Hematopoietic multipotent progenitor cell treated with erythropoietin and hydrocortisone succinate and interleukin-3 and kit ligand, for 6 days (in vitro differentiated cells): ENCODE results near the gene ZNF649.
"Not testable (repeated sequence)": the region's sequence is repeated elsewhere in the genome, so short reads cannot be mapped to it uniquely, and the experiment has no call there.

Source experiments
- DNase-seq: peaks from one replicate; pipeline ENCODE4 v3.0.0-alpha.2; 2015

The ZNF649 gene

DNA sequence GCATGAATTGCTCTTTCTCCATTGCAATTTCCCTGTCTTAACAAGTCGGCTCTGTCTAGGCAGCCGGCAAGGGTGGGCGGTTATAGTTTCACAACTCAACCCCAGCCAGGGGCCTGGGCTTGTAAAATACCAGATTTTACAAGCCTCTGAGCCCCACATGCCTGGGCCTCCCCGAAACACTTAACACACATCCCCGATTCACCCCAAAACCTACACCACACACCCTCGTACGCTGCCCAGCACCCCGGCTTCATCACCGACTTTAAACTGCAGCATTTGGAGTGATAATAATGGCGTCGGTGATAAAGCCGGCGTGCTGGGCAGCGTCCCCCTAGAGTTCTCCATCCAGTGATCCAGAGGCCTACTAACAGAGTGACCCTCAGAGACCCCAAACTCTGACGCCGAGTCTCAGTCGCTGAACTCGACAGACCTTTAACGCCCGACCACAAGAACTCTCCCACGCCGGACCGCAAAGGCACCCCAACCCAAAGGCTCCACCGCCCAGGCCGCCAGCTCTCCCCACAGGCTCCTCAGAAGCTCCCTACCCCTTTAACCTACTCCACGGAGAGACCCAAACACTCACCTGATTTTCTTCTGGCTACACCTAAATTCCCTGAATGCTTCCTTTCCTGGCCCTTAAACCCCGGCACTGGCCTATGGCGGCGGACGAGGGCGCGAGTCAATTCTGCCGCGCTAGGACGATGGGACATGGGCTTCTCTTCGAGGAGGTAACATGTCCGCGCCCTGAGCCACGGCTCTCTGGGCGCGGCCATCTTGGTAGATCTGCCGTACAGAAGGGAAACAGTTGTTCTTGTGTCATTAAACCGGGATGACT is at the start of gene ZNF649:
Gene ZNF649 (minus strand): TSS at position 687 of the 835 bp plus-strand sequence. CDS start 4,910 bp downstream, outside the sequence.
- peak; percentile 94 for DNase-seq

GRCh38 chr19:51948975-51949374 is 44.2 kb upstream of the ZNF649 start:
- no peak for DNase-seq

GRCh38 chr19:51946602-51947001 is 41.8 kb upstream of the ZNF649 start:
- no peak for DNase-seq

DNA sequence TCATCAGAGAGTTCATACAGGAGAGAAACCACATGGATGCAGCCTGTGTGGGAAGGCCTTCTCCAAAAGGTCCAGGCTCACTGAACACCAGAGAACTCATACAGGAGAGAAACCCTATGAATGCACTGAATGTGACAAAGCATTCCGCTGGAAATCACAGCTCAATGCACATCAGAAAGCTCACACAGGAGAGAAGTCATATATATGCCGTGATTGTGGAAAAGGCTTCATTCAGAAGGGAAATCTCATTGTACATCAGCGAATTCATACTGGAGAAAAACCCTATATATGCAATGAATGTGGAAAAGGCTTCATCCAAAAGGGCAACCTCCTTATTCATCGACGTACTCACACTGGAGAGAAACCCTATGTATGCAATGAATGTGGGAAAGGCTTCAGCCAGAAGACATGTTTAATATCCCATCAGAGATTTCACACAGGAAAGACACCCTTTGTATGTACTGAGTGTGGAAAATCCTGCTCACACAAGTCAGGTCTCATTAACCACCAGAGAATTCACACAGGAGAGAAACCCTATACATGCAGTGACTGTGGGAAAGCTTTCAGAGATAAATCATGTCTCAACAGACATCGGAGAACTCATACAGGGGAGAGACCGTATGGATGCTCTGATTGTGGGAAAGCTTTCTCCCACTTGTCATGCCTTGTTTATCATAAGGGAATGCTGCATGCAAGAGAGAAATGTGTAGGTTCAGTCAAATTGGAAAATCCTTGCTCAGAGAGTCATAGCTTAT is 40.2 kb upstream of the ZNF649 start:
- DNase-seq, result no peak

DNA sequence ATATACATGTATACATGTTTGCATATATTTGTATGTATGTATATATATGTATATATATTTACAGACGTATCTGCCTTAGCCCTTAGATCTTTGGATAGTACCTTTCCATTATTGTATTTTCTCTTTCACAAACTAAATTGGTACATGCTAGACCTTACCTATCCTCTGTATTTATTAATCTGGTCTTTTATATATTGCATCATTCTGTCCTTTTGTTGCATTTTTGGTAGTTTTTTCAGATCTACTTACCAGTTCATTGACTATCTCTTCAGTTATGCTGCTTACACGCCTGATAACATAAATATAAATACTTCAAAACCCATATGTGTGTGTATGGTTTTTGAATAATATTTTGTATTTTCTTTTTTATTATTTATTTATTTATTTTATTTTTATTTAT is 34.1 kb upstream of the ZNF649 start:
- no peak for DNase-seq

DNA sequence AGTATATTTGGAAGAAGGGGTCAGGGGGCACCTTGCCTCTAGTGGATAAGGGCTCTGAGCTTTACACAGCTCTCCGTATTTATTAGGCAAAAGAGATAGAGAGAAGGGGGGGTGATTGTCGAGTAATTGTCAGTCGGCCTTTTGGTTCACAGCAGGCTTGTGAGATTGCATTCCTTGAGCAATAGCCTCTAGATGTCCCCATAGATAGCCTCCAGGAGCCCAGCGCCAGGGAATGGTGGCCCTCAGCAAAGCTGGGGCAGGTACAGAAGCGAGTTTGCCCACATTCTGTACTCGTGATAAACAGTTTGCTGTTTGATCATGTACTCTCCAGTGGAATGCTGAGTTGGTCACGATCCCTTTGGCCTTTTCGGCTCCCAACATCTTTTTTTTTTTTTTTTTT is 27.1 kb upstream of the ZNF649 start:
- DNase-seq, result no peak

- DNase-seq, result no peak
These were observed 23.0 kb upstream of the ZNF649 start for GRCh38 chr19:51927859-51928258.

GRCh38 chr19:51926784-51927741 is 22.2 kb upstream of the ZNF649 start, which contains the start of gene ZNF613:
Gene ZNF613, plus strand, starts transcription at chr19:51927472. Its CDS starts 8,749 bp downstream, at chr19:51936221.
- DNase-seq, result peak; percentile 97

DNA sequence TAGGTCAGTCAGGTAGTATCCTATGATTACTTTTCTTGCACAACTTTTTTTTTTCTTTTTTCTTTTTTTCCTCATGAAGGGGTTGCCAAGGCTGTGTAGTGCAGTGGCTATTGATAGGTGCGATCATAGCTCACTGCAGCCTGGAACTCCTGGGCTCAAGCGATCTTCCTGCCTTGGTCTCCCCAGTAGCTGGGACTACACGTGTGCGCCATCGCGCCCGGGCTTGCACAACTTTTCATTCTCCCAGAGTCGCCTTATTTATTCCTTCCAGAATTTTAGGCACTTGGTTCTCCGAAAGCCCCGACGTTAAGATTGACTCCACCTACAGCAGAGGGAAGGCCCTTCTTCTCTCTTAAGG is 21.6 kb upstream of the ZNF649 start:
- no peak for DNase-seq

DNA sequence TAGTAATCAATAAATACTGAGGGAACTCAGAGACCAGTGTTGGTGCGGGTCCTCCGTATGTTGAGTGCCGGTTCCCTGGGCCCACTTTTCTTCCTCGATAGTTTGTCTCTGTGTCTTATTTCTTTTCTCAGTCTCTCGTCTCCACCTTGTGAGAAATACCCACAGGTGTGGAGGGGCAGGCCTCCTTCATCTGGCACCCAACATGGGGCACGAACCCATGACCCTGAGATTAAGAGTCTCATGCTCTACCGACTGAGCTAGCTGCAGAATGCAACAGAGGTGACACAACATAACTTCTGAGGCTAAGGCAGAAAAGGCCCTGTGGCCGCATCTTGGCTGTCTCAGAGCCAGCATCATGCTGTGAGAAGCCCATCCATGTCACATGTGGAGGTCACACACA is 17.1 kb upstream of the ZNF649 start:
- no peak for DNase-seq

- DNase-seq, result no peak
These were observed 14.8 kb upstream of the ZNF649 start for GRCh38 chr19:51919606-51920005.

DNA sequence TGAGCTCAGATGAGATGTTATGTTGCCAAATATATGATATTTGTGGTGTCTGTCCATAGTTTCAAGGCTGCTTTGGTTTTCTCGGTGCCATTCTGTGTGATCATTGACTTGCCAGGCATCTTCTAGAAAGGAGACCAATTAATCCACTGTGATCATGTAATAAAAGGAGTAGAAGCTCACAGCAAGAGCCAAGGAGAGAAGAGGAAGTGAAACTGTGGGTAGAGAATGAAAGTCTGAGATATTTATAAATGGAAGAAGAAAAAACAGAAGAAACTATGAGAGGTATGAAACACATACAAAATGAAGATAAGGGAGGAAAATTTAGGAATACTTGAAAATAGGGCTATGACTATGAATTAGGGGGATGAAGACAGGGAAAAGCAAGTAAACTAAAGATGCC is 11.3 kb upstream of the ZNF649 start:
- DNase-seq, result no peak

DNA sequence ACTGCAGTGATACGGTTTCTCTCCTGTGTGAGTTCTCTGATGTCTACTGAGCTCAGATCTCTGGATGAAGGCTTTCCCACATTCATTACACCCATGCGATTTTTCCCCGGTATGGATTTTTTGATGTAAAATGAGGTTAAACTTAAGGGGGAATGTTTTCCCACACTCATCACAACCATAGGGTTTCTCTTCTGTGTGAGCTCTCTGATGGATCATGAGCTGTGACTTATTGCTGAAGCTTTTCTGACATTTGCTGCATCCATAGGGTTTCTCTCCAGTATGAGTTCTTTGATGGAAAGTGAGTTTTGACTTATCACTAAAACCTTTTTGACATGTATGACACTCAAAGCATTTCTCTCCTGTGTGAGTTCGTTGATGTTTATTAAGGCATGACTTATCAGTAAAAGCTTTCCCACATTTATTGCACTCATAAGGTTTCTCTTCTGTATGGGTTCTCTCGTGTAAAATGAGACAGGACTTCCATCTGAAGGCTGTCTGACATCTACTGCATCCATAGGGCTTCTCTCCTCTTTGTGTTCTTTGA is 10.6 kb upstream of the ZNF649 start:
- no peak for DNase-seq

DNA sequence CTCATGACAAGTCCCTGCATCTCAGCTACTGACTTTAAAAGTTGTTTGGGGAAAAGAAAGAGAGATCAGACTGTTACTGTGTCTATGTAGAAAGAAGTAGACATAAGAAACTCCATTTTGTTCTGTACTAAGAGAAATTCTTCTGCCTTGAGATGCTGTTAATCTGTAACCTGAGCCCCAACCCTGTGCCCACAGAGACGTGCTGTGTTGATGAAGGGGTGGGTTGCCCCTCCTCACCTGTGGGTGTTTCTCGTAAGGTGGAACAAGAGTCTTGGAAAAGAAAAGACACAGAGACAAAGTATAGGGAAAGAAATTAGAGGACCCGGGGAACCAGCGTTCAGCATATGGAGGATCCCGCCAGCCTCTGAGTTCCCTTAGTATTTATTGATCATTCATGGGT is 3.2 kb upstream of the ZNF649 start:
- DNase-seq, result not testable (repeated sequence)

DNA sequence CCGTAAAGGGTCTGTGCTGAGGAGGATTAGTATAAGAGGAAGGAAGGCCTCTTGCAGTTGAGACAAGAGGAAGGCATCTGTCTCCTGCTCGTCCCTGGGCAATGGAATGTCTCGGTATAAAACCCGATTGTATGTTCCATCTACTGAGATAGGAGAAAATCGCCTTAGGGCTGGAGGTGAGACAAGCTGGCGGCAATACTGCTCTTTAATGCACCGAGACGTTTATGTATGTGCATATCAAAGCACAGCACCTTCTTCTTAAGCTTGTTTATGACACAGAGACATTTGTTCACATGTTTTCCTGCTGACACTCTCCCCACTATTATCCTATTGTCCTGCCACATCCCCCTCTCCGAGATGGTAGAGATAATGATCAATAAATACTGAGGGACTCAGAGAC is 1.3 kb upstream of the ZNF649 start:
- DNase-seq, result not testable (repeated sequence)

DNA sequence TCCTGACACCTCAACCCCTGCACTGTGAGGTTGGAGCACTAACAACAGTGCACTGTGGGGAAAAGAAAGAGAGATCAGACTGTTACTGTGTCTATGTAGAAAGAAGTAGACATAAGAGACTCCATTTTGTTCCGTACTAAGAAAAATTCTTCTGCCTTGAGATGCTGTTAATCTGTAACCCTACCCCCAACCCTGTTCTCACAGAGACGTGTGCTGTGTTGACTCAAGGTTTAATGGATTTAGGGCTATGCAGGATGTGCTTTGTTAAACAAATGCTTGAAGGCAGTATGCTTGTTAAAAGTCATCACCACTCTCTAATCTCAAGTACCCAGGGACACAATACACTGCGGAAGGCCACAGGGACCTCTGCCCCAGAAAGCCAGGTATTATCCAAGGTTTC is 822 bp upstream of the ZNF649 start:
- not testable (repeated sequence) for DNase-seq

DNA sequence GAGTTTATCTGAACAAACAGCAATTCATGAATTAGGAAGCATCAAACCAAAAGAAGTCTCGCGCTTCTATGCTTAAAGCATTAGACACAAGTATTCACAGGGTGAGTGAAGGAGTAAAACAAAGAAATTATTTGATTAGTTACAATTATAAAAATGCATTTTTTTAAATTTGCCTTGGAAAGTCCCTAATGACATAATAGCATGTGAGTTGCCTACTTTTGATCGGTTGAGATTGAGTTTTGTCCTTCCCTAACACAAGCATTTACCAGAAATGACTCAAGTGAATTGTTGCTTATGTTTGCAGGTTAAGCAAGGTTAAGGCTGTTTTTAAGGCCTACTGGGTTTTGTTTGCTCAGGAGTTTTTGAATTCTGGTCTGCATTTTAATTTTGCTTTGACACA is 389 bp upstream of the ZNF649 start:
- no peak for DNase-seq

- DNase-seq, result no peak
These were observed 1.6 kb downstream of the ZNF649 start for GRCh38 chr19:51903192-51903591.

- no peak for DNase-seq
These were observed 3.0 kb downstream of the ZNF649 start for GRCh38 chr19:51901860-51902259.

GRCh38 chr19:51891193-51891747 is 13.5 kb downstream of the ZNF649 start:
- DNase-seq, result no peak

DNA sequence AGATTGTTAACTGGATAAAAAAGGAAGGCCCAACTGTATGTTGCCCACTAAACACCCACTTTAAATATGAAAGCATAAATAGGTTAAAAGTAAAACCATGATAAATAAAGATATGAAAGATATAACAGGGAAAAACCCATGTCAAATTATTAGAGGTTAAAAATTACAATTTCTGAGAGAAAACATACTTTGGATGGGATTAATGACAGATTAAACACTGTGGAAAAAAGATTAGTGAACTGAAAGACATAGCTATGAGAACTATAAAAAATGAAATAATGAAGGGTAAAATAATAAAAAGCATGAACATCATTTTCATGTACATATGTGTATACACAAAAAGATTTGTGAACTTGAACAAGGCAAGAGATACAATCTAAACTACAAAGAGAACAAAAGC is 14.9 kb downstream of the ZNF649 start:
- DNase-seq, result no peak
